GM15510 (cell line): Measurements from ENCODE around the gene PZP.

ENCODE experiments used
- POLR2A ChIP-seq: IDR thresholded peaks from 3 replicates; pipeline ENCODE4 v1.6.1; 2011; ENCODE audit warnings: borderline replicate concordance; ENCODE audit not compliant: insufficient read length; ENCODE audit errors: extremely low read depth

PZP gene

DNA sequence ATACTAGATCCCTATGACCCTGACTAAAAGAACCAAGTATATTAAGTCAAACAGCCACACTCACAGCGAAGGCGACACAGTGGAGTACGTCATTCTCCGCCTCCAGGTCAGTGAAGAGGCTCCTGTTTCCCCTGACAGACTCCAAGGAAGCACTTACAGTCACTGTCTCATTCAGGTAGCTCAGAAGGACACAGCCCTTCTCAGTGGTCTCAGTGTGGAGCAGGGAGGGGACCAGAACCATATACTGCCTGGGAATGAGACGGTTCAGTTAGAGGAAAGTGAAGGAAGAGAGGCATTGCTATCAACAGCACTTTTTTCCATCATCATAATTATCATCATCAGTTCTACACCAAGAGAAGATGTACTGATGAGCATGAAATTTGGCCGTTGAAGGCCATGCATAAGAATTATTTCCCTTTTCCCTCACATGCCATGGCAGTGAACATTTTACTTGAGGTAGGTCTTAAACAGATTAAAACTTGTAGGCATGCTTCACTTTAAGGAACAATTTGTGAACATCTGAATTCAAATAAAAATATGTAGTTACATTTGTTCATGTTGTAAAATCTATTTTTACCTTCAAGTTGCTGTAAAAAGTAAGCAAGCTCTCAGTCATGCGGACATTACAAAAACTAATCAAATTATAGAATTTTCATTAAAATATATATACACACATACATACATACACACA is 94.8 kb downstream of the PZP start:
- TF ChIP-seq POLR2A: no peak

DNA sequence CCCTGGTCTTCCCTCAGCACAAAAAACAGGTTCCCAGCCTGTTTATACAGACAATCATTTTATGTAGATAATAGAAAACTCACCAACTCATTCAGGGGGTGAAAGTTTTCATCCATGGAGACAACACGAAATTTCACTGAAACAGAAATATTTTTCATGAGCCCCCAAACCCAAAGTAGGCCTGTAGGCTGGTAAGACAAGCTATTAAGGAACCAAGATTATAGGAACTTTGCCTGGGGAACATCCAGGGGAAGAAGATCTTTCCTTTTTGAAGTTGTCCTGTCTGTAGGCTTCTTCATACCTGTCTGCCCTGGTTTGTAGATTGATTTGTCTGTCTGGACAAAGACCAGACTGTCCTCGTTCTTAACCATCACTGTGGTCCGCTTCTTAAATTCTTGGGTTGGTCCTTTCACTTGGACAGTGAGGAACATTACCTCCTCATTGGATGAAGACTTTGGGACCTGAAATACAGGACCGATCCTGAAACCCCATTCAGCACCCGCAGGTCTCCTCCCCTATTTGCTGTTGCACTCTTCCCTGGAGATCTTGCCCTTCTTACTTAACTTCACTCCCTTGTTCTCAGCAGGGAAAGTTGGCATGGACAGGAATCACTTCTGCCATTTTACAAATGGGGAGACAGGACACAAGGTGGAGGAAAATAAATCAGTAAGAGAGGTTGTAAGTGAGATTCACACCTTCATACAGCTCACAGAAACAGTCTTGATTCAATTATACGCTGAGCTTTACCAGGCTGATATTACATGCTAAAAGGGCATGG is 95.9 kb downstream of the PZP start:
- TF ChIP-seq POLR2A: no peak

DNA sequence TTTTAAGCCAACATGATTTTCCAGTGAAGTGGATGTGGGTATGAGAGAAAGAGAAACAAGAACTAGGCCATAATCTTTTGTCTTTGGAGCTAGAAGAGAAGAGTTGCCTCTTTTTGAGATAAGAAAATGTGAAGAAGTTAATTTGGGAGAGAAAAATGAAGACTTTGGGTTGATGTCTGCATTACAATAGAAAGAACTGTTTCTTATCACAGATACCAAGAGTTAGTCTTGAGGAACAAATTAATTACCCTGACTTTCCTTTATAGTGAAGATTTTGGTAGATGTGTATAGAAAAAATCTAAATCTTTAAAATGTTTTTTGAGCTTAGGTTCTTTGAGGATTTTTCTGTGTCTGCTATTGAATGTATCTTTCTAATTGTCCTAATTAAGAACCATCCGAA is 96.7 kb downstream of the PZP start:
- TF ChIP-seq POLR2A: no peak

DNA sequence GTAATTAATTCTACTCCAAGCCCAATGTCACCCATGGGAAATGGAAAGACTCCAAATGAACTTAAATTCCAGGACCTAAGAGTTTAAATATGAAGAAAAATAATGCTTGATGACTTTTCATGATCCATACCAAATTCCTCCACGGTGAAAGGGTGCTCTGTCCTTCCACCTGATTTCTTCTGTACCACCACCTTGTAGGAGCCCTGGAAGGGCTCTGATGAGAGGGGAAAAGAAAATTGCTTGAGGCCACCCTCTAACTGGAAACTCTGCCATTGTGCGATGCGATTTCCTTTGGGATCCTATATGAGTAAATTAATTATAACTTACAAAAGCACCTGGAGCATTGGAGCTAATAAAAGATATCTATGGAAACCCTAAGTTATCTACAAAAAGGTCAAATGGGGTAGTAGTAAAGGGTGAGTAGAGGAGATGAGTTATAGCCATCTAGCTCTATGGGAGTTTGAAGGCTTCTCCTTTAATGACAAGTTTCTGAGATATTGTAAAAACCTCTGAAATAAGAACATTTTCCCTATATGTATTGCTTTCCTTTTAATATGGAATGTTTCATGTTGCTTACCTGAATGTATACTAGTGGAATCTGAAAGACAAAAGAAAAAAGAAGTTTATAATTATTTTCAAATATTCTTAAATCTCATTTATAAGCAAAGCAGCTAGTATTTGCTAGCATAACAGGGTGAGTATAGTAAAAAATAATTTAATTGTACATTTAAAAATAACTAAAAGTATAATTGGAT is 98.3 kb downstream of the PZP start:
- no peak for TF ChIP-seq POLR2A

DNA sequence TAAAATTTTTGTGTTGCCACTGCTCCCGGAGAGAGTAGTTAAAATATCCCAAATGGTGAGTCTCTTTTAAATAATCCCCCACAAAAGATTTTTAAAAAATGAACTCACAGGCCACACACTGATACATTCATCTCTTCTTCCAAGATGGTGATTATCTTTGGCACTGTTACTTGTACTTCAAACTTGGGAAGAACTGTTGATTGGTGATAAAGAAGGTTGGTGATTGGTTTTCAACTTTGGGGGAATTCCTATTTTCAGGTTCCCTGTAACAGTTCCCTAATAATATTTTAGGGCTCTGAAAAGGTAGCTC is 99.0 kb downstream of the PZP start:
- no peak for TF ChIP-seq POLR2A

DNA sequence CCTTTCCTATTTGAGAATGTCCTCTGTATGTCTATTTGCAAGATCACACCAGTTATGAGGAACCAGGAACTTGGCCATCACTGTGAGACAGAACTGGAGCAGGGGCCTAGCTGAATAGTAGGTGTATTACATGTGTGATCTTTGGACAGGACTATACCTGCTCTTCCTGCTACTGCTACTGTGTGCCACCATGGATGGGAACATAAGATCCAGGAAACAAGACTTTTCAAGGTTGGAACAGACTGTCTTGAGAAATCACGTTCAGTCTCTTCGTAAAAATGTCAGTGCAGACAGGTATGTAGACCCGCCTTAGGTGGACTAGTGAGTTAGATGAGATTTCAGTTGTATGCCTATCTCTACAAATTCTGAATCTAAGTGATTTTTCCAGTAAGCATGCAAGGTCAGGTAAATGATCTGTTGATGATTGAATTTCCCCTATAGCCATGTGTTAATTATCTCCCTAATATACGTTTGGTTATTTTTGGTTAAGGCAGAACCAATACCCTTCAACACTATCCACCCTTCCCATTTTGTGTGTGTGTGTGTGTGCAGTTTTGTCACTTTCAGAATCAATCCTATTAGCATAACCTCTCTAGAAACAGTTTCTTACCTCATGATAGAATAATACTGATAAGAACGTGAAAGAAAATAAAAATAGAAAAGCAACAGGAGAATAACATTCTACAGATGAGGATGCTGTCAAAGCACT is 99.5 kb downstream of the PZP start:
- TF ChIP-seq POLR2A: no peak

DNA sequence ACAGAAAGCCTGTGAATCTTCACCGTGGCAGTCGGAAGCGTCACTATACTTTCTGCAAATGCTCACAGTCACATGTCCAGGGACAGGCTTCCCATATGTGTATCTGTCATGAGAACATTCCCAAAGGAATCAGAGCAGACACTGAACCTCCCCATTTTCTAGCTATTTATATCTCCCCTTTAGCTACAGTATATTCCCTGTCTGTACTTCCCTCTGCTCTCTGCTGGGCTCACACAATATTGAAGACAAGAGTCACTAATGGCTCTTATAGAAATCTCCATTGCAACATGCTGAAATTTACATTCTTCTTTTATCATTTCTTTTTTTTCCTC is 100.7 kb downstream of the PZP start:
- no peak for TF ChIP-seq POLR2A

DNA sequence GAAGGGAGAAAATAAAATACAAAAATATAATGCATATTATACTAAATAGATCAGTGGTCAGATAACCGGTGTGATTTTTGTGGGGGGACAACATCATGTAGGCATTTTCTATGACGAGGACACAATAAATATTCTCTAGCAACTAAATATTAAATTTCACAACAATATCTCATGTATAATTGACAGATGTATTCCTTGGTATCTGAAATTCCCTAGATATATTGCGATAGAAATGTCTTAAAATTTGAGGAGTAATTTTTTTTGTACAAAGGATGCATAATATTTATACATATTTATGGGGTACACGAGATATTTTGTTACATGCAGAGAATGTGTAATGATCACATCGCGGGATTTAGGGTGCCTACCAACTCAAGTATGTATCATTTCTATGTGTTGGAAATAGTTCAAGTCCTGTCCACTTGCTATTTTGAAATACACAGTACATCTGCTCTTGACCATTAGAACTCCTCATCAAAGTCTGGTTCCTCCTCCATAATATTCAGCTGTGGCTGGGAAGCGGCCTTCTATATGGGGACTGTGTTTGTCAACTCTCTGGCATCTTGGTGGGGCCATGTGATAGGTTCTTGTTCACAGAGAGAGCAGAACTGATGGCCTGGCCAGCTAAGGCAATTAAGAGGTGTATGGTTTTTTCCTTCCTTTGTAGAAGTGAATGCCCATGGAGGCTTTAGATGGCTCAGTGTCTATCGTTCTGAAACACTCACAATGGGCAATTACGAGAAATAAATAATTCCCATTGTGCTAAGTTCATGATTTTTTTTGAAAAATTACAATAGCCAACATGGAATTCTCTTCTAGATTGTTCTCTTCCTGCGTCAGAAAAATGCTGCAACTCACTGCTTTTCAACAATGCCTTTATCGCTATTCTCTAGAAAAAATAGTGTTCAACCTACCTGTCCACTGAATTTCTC is 101.3 kb downstream of the PZP start:
- TF ChIP-seq POLR2A: no peak

DNA sequence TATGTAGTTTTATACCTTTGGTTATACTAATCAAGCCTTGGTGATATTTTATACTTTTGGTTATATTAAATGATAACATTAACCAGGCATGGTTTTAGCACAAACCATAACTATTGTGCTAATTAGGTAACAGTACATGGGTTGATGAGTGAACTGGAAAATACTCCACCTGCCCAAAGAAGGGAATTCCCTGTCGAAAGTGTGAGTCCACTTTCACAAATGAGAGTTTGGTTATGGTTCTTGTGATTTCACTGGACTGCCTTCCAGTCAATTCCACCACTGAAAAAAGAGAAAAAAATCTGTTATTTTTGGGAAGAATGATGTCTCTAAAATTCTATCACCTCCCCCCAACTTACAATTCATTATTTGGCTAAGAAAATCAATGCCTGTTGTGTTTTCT is 102.1 kb downstream of the PZP start:
- no peak for TF ChIP-seq POLR2A

DNA sequence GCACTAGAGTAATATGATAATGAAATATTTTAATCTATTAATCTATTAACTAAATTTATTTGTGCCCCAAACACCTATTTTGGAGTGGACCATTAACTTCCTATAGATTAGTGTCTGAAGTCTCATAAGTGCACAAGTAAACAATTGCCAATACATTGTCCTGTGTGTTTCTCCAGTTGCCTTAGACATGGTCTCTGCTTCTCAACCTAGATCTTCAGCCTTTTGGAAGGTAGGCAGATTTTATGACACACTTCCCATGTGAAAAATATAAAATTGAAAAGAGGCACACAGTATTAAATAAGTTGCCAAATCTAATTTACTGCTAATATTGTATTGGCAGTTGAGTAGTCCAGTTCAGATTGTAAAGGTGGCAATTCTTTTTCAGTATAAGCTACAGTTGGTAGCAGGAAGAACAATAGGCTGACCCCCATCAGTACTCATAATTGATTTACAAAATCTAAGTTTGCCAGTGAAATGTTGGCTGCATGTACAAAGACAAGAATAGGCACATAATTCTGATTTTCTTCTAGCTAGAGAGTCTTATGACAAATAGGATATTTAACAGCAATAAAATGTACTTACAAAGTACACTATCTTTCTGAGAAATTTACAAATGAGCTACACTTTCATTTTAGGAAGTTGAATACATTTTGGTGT is 103.3 kb downstream of the PZP start:
- TF ChIP-seq POLR2A: no peak

DNA sequence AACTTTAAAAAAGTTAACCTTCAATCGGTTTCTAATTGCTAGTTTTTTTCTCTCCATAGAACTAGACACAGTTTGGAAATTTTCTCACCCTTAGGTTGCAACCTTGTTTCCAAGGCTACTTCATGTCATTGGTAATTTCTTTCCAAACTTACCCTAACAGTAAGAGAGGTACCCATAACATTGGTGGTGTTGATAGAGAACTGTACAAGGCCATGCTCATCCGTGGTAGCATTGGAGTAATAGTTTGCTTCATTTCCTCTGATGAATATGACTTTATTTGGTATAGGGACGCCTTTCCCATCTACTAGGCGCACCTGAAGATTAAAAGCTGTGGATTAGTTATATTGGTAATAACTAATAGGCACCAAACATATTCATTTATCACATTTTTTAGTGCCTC is 104.1 kb downstream of the PZP start:
- no peak for TF ChIP-seq POLR2A

DNA sequence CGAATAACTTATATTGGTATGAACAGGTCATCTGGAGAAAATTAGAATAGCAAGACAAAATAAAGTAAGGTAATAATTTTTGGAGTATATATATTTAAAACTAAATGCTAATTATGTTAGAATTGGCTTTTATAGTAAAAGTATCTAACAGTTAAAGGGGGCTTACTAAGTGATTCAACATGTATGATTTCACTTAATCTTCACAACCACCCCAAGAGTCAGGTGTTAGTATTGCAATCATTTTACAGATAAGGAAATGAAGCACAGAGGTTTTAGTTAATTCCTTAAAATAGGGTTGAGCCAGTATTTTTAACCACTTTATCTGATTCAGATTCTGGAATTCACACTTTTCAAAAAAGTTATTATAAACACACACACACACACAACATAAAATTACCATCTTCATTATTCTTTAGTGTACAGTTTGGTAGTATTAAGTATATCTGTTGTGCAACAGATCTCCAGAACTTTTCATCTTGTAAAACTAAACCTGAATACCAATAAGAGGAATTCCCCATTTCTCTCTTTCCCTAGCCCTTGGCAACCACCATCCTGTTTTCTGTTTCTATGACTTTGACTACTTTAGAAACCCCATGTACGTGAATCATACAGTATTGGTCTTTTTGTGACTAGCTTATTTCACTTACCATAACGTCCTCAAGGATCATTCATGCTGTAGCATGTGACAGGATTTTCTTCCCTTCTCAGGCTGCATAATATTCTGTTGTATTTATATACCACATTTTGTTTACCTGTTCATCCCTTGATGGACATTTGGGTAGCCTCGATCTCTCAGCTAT is 104.9 kb downstream of the PZP start:
- TF ChIP-seq POLR2A: no peak
